ENCODE measurements around the gene LMNA.
A peak's percentile ranks its signal among the peaks of the same experiment; 100 is the strongest.
"Not testable (repeated sequence)": the region's sequence is repeated elsewhere in the genome, so short reads cannot be mapped to it uniquely, and the experiment has no call there.

The LMNA gene

DNA sequence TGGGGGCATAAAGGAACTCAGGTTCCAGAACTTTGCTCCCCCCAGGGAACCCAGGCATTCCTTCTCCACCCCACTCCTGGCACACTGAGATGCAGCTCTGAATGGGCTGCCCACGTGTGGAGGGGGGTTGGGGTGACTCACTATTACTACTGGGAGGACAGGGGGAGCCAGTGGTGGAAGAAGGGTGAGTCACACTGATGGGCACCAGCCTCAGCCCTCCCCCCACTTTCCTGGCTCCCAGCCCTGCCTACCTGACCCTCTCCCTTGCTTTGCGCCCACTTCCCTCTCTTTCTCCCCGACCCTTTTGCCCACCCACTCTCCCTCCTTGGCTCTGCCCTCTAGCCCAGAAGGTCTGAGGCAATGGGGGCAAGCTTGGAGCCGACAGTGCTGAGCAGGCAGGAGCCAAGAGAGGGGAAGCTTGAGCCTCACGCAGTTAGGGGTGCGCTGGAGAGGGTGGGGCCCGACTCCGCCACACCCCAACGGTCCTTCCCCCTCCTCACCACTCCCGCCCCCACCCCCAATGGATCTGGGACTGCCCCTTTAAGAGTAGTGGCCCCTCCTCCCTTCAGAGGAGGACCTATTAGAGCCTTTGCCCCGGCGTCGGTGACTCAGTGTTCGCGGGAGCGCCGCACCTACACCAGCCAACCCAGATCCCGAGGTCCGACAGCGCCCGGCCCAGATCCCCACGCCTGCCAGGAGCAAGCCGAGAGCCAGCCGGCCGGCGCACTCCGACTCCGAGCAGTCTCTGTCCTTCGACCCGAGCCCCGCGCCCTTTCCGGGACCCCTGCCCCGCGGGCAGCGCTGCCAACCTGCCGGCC, at the start of gene LMNA:
Gene LMNA (plus strand): TSS at position 611 of the 818 bp plus-strand sequence. CDS start 208 bp downstream, outside the sequence.
- DNase-seq (ENCODE audit: low read depth): peak; percentile 88

DNA sequence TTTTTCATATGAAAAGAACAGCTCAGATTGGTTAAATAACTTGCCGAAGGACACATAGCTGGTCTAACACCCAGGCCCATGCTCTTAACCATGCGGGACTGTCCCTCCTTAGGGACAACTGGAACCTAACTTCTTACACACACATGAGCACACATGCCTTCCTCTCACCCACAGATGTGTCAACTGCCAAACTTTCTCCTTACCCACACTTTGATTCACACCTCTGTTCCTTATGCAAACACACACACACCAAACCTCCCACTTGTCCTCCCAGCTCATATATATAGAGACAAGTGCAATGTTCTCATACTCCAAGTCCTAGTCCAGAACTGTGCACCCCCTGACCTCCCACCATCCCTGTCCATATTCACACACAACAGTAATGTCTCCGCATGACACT, 49.3 kb upstream of the LMNA start:
- DNase-seq (ENCODE audit: low read depth): no peak

DNA sequence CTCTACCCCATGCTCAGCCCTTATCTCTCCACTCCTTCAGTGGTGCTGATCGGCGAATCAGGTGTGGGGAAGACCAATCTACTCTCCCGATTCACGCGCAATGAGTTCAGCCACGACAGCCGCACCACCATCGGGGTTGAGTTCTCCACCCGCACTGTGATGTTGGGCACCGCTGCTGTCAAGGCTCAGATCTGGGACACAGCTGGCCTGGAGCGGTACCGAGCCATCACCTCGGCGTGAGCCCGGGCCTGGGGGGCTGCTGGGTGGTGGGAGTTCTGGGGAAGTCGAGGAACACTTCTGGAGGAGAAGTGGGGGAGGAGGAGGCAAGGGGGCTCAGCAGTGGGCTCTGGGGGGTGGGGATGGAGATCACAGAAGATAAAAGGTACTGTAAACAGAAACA, 48.6 kb upstream of the LMNA start:
- no peak for DNase-seq (ENCODE audit: low read depth)

DNA sequence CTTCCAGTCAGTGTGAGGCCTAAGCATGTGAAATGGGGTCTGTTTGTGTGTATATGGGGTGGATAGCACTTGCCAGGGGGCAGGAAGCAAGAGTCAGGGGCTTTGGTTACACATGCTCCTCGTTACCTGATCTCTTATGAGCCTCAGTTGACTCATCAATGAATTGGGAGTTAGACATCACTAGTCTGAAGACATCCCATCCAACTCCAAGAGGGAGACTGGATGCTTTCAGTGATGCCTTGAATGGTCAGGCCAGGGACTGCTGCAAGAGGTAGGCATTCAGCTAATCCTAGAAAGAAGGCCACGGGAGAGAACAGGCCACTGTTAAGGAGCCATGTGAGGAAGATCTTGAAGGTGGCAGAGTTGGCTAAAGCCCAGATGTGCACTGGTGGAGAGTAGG, 47.2 kb upstream of the LMNA start:
- no peak for DNase-seq (ENCODE audit: low read depth)

DNA sequence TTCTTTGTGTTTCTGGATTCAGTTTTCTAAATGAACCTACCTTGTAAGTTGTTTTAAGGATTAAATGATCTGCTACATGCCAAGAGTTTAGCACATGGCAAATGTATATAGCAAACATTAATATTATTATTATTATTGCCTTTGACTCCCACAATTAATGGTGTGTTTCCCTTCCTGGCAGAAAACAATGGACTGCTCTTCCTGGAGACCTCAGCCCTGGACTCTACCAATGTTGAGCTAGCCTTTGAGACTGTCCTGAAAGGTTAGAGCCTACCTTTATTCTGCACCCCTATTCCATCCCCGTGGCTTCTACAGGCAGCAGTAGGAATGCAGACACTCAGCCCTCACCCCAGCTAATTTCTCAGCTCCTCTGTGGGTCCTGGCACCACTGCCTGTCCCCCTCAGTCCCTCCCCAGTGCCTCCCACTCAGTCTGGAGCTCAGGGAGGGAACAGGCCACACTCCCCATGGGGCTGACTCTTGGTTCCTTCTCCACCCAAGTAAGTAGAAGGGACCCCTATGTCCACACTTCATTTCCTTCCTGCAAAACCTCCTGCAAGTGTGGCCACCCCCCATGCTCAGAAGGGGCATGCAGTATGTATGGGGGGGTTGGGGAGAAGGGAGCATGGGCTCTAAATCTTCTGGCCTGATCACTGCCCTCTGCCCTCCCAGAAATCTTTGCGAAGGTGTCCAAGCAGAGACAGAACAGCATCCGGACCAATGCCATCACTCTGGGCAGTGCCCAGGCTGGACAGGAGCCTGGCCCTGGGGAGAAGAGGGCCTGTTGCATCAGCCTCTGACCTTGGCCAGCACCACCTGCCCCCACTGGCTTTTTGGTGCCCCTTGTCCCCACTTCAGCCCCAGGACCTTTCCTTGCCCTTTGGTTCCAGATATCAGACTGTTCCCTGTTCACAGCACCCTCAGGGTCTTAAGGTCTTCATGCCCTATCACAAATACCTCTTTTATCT, 44.7 kb upstream of the LMNA start:
- no peak for DNase-seq (ENCODE audit: low read depth)

DNA sequence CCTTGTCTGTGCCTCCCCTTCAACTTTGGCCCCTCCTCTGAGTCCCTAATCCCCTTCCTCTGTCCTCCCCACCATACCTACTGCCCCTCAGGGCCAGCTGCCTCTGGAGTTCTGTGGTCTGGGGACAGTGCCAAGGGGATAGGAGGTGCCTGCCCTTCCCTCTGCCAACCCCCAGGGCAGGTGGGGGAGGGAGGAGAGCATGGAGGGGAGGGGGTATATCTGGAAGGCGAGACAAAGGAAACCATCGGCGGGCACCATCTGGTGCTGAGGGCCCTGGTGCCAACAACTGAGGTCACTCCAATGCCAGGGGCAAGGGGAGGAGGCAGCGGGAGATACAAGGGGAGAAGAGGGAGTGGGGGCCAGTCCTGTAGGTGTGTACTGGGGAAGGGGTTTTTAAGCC, 44.0 kb upstream of the LMNA start:
- DNase-seq (ENCODE audit: low read depth): no peak

DNA sequence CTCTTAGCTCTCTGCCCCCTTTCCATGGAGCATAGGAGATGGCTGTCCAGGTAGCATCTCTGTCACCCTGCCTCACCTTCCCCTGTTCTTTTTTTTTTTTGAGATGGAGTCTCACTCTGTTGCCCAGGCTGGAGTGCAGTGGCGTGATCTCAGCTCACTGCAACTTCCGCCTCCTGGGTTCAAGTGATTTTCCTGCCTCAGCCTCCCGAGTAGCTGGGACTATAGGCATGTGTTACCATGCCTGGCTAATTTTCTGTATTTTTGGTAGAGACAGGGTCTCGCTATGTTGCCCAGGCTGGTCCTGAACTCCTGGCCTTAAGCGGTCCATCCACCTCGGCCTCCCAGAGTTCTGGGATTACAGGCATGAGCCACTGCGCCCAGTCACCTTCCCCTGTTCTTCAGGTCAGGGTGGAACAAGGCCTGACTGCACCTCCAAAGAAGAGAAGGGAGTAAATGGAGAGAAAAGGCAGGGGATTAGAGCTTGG, 43.1 kb upstream of the LMNA start:
- DNase-seq (ENCODE audit: low read depth): not testable (repeated sequence)

DNA sequence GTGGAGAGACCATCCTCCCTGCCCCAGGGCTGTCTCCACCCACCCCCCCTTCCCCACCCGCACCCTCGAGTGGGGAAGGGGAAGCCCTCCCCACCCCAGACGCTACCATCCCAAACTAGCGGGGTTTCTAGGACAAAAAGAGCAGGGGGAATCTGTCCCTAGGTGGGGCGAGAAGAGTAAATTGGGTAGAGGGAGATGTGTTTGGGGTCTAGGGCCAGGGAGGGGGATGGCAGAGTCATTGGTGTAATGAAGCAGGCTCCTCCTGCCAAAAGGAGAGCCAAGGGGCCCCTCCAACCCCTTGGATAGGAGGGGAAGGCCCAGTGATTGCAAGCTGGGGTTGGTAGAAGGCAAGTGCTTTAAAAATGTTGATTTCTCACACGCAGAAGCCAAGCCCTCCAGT, 42.3 kb upstream of the LMNA start:
- DNase-seq (ENCODE audit: low read depth): no peak

DNA sequence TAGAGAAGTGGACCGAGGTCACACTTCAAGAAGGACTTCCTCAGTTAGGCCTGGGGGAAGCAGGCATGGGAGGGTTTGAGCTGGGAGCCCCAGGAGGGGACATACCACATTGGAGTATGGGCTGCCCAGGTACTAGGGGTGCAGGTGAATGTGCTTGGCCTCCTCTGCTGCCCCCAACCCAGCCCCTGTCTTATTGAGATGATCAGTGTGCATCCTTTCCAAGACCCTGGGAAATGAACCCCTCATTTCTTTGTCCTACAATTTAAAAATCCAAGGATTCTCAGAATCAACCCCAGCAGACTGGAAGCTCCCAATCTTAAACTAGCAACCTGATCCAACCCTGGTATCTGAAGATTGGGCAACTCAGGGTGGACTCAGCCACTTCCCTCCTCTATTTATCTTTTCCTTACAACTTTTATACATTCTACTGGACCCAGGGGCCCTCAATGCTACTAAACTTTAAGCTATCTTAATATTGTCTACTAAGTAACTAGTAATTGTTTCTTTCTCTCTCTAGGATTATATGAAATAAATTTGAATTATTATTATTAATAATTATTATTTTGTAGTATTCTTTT, 41.3 kb upstream of the LMNA start:
- no peak for DNase-seq (ENCODE audit: low read depth)

DNA sequence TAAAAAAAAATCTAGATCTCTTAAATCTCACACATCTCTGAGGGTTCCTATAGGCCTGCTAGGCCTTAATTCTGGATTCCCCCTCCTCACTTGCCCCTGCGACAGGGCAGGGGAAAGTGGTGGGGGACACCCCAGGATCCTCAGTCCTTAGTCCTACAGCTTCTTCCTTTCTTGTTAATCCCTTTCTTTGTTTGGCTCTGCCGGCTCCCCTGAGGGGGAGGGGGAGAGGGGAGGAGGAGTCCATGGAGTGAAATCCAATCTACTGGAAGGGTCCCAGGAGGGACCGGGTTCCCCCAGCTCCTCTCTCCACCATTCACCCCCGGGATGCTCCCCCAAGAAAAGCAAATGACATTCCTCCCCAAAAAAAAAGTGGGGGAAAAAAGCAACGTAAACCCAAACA, 40.8 kb upstream of the LMNA start:
- no peak for DNase-seq (ENCODE audit: low read depth)

DNA sequence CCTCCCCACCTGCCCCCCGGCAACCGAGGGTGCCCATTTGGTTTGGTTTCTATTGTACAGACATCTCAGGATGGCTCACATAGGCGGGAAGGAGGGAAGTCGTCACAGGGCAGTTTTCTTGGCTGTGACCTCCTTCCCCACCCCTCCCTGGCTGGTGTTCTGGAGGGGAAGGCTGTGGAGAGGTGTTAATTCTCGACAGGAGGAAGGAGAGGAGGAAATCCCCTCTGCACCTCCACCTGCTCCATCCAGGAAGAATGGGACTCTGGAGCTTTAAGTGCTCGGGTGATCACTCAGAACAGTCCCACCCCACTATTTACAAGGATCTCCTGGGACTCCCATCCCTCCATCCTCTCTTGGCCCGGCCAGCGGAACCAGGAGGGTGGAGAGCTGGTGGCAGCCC, 39.9 kb upstream of the LMNA start:
- DNase-seq (ENCODE audit: low read depth): no peak

DNA sequence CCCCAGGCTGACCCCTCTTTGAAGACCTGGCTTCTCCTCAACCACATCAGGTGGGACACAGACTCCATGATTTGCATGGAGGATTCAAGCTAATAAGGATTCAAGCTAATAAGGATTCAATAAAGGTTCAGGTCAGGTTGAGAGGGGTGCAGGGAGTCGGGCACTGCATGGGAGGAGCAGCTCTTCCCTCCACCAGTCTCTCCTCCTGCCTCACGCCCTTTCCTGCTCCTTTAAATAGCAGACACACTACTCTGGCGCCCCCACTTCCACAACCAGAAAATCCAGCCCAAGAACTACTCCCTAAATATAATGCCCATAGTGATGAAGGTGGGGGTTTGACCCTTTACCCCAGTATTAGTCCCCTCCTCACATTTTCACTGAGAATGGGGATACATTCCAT, 39.3 kb upstream of the LMNA start:
- DNase-seq (ENCODE audit: low read depth): no peak

DNA sequence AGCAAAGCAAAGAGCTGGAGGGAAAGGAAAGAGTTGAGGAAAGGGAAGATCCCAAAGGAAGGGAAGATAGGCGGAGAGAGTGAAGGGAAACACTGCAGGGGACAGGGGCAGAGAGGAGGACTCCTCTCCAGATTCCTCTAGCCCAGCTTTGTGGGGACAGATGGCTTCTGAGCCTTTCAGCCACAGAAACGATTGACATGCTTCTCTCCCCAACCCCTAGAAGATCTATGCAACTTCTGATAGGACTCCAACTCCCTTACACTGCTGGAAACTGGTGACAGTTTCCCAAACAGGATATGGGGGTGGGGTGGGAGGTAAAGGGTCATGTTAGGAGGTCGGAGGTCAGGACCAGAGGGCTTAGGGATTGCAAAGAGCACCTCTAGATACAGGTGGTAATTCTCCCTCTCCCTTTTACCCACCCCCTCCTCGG, 38.7 kb upstream of the LMNA start:
- no peak for DNase-seq (ENCODE audit: low read depth)

DNA sequence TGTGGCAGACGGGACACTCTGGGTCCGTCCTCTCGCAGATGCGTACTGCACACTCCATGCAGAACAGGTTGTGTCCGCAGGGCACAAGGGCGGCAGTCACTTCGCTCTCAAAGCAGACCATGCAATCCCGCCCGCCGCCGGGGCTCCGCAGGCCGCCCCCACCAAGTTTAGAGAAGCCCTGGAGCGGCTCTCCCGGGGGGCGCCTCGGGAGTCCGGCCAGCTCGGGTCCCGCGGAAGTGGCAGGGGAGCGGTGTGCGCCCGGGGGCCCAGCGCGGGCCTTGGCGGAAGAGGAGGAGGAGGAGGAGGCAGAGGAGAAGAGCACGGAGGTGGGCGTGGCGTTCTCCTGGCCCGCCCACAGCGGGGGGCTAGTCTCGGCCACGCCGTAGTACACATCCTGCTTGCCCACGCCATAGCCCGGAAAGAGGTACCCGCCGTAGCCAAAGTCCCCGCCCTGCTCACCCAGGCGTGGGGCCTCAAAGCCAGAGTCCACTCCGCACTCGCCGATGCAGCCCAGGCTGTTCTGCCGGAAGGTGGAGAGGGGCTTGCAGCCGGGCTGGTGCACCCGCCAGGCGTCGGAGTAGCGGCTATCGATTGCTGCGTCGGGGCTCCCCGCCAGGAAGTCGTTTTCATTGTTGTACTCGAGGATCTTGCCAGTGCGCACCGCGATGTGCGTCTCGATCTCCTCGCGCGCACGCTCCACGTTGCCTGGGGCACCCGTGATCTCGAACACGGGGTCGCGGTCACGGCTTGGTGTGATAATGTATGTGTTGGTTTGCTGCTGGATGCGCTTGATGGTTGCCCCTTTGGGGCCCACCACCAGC, 37.7 kb upstream of the LMNA start:
- no peak for DNase-seq (ENCODE audit: low read depth)

DNA sequence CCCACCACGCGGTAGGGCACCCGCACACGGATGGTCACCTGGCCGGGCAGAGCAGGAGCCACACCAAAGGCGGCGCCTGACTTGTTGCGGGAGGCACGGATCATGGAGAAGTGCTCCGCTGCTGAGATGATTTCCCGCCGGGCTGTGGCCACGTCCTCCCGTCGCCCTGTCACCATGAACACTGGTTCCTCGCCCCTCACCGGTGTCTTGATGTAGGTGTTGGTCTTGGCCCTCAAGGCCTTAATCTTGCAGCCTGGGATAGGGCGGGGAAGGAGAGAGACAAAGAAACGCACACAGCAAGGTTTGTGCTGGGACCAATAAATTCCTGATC, 37.1 kb upstream of the LMNA start:
- DNase-seq (ENCODE audit: low read depth): no peak

DNA sequence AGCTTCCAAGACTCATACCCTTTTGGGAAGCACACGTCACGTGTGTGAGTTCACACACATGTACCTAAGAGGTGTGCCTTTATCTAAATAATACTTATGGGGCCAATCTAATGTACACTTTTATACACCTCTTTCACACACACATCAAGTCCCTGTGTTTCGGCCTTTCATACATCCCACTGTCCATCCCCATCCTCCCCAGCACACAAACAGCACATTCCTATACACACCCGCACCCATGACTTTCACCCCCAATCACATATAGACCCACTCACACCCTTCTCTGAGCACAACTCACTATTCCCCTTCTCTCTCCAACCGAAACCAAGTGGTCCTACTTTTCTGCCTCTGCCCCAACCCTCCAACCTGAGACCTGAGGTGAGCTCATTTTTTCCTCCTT, 35.8 kb upstream of the LMNA start:
- no peak for DNase-seq (ENCODE audit: low read depth)

DNA sequence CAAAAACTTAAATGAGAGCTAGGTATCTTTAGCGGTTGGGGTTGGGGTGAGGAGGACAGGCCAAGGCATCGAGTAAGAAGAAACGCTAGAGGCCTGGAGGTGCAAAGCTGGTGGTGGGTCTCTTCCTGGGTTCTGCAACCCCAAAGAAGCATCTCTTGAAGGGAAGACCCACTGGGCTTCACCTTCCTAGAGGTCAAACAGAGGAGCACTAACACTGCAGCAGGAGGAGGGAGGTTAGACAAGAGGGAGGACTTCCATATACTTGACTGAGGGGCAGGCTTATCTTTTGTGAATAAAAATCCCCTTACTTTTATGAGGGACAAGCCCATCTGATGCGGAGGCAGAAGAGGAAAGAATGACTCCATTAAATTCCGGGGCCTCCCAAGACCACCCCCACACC, 34.7 kb upstream of the LMNA start:
- no peak for DNase-seq (ENCODE audit: low read depth)

DNA sequence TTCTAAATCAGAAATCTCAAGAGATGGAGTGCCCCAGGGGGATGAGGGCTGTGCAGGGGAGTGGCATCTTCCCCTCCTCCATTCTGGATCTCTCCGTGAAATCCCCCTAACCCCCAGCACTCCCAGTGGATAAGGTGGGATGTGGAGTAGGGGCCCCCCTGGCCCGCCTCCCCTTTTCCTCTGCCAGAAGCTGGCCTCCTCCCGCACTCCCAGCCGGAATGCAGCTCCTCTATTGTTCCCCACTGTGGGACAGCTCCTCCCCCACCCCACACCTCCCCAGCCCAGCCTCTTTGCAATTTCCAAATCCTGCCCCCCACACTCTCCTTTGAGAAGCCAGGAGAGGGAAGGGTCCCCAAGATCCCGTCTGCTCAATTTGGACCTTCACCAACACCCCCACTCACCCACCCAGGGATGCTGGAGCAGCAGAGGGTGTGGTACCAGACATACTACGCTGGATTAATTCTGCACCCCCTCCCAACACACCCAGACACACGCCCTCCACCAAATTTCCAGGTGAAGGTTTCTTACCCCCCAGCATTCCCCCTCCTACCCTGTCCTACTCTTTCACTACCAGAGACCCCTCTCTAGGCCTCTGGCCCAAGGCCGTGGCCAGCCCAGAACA, 34.2 kb upstream of the LMNA start:
- DNase-seq (ENCODE audit: low read depth): no peak

DNA sequence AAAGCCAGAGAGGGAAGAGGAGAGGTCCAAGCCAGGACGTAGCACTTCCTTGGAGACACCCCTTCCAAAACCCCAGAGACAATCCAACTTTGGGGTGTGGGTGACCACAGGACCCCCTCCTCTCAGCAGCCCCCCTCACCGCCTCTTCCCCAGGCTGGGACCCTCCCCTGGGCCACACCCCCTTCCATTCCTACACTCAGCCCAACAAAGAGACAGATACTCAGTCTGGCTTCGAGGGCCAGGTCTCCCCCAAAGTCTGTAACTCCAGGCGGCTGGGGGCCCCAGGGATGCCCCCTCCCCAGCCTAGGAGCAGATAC, 33.7 kb upstream of the LMNA start:
- no peak for DNase-seq (ENCODE audit: low read depth)

DNA sequence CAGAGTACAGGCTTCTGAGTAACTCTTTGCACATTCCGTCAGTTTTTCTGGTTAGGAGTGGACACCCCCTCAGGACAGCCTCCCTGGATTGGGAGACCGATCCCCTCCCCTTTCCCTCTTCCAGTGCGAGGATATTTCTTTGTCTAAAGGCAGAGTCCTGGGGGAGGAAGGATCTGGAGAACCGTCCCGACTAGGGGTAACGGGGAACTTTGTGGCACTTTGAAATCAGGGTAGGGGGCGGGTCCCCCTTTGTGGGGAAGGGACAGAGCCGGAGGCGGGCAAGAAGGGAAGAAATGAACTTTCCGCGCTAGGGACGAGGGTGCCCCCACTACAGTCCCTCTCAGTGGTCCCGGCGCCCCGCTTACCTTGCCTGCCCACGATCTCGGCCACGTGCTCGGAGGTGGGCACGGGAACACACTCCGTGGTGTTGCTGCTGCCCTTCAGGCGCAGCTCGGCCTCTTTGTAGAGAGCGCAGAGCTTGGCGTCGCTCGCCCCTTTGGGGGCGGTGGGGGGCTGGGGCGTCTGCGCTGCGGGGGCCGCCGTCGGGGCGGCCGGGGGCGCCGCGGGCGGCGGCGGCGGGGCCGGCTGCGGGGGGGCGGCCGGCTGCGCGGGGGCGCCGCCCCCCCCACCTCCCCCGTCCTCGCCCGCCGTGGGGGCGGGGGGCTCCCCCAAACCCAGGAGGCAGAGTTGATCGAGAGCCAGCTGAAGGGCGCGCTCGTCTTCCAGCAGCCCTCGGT, 33.2 kb upstream of the LMNA start:
- DNase-seq (ENCODE audit: low read depth): no peak

DNA sequence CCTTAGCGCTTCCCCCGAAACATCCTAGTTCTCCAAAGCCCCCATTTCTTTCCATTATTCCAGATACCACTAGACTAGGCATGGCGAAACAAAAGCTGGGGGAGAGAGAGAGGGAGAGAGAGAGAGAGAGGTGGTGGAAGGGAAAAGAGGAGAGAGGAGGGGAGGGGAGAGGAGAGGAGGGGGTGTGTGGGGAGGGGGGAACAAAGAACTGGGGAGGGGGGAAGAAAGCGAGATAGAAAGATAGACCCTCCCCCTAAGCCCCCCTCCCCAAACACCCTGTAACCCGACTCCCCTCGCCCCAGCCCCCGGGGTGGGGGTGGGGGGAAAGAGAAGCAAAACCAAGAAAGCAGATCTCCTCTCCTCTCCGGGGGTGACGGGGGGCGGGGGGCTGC, 32.6 kb upstream of the LMNA start:
- no peak for DNase-seq (ENCODE audit: low read depth)

All from HS-27A (cell line).